Esophagus mucosa (tissue), 1 donor: Measurements from ENCODE around the gene FARP1. TPM values are rescaled to one million over a fixed set of nuclear protein-coding genes. Genes with fewer than 3 reads are reported as not detected.
A peak's percentile ranks its signal among the peaks of the same experiment; 100 is the strongest.

Source experiments
- ATAC-seq: fragments of 200-7000 bp; cut with Tn5 transposase; one replicate; pipeline ENCODE4 v1.9.1; 2020
- total RNA-seq: library from RNA; stranded (reverse); gene quantifications from one replicate; pipeline ENCODE4 v1.2.4, GENCODE V29; 2023
- donor health status: DM: yes; HTN: yes; CAD: no.

FARP1 gene
- total RNA-seq, 1 donor from 2014 or later: 6.2 TPM

DNA sequence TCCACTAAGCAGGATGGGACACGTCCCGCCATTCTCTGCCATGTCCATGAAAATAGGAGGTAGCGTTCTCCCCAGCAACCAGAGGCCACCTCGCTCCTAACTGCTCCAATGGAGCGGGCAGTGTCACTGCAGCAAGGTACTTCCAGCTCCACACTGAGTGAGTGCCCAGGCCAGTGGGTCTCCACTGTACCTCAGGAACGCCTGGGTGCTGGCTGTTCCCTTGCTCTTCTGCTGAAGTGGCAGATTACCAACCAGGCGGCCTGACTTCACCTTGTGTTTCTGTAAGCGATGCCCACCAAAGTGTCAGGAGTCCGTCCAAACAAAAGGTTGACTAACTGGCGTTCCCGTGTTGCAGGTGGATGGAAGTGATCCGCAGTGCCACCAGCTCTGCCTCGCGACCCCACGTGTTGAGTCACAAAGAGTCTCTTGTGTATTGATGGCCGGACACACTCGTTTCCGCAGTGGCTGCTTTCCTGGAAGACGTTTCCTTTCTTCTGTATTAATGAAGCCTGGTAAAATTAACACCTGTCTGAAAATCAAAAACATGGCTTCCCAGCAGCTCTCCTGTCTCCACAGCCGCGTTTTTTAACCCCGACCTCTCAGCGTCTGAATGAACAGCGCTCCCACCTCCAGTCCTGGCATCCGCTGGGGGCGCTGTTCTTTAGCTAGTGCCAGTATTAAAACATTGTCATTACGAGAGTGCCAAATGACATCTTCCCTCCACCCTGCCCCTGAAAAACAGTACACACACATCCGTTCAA is 305.2 kb downstream of the FARP1 start:
- ATAC-seq: no peak

GRCh38 chr13:98448642-98448928 is 305.7 kb downstream of the FARP1 start:
- ATAC-seq: no peak

- no peak for ATAC-seq
Measured at GRCh38 chr13:98449273-98449672, 306.4 kb downstream of the FARP1 start.

- ATAC-seq: no peak
Measured at GRCh38 chr13:98450026-98450425, 307.1 kb downstream of the FARP1 start.

- ATAC-seq: no peak
Measured at GRCh38 chr13:98450539-98451111, 307.7 kb downstream of the FARP1 start.

DNA sequence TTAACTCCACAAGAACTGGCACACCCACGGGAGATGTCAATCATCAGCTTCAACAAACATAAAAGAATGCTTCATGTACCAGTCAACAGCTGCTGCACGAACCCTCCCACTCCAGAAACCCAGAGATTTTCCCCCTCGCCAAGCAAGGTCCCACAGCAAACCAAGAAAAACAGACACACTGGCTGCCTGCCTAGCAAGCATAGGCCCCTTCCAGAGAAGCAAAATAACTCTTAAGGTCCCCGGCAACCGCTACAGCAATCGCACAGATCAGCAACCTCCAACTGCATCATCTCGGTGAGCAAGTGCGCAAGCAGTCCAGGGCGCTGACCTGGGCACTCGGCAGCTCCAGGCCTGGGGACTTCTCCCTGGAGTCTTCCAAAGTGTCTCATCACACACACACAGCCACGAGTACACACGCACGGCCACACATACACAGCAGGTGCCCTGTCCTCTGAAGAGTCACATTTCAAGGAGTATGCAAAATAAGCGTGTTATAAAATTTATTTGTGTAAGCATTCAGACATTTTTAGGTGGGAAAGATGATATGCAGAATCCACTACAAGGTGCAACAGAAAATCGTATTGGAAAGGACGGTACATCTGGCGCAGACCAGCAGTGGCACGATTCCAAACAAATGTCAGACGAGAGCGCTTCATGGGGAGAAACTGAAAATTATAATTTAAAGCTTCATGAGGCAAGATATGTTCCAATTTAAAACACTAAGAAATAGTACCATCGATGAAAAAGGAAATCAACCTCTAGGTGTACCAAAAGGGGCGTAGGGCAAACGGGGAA is 309.0 kb downstream of the FARP1 start:
- no peak for ATAC-seq

- no peak for ATAC-seq
Measured at GRCh38 chr13:98452851-98453843, 310.3 kb downstream of the FARP1 start.

DNA sequence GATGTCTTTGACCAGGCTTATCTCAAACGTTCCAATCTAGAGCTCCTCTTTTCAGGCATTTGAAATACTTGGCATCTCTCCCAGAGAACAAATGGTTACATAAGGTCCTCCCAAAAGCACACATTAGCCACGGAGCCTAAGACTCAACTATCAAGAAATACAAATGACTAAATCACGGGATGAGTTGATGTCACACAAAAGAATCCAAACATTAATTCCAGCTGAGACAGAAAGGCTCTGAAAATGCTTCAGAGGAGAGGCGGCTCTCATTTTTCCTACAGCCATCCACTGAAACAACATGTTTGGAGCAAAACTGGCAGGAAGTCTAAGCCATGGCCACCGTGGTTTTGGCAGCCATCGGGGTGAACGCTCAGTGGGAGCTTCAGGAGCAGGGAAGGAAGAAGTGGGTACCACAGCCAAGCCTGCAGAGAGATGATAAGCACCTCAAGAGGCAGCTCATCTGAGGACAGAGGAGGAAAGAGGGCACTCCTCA is 311.5 kb downstream of the FARP1 start:
- peak; percentile 14 for ATAC-seq

GRCh38 chr13:98456413-98456845 is 313.5 kb downstream of the FARP1 start:
- ATAC-seq: no peak

DNA sequence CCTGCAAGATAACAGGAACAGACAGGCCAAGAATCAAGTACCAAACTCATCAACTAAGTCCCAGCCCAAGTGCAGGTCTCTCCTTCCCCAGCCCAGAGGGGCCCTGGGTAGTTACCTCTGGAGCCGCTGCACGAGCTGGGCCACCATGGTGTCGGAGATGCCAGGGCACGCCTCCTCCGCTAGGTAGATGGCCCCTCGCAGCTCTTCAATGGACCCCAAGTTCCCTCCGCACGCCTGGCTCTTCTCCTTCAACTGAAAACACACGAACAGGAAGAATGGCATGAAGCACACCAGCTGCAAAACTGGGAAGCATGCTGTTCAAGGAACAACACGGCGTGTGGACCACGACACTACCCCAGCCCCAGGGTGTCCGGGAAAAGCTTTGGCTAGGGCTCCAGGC is 314.2 kb downstream of the FARP1 start:
- ATAC-seq: no peak

DNA sequence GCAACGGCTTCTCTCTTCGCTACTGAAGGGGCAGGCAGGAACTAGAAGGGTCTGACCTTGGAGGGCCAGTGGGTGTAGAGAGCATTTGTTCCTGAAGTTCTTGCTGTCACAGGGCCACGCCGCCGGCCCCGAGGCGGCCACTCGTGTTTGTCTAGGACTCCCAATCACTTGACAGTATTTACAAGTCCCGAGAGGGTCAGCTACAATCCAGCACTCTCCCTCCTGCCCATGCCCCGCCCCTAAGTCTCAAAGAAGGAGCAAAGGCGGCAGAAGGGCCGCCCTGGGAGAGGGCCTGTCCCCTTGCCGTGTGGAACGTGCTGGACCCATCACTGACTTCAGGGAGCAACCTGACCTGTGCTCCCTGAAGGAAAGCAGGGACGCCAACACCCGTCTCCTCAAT is 315.5 kb downstream of the FARP1 start:
- ATAC-seq: no peak

DNA sequence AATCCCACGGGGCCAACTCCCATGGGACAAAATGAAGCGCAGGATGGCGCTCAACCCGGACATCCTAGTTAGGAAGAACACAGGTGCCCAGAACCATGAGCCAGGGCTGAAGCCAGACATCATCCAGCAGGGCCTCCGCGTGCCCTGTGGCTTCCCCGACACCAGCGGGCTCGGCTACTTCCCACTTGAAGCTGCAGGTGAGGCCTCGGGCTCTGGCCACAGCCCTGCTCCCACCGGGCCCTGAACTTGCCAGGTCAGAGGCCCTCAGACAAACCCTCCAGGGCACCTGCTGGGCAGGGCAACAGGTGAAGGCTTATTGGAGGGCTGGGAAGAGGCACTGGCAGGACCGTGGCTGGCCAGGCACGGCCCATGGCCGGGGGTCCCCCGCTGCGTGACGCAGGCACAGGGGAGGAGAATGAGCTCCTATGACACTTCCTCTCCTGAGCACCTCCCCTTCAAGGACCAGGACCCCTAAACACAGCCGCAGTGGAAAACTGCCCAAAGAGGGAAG is 316.3 kb downstream of the FARP1 start:
- no peak for ATAC-seq

GRCh38 chr13:98459721-98460370 is 317.0 kb downstream of the FARP1 start:
- ATAC-seq: no peak

DNA sequence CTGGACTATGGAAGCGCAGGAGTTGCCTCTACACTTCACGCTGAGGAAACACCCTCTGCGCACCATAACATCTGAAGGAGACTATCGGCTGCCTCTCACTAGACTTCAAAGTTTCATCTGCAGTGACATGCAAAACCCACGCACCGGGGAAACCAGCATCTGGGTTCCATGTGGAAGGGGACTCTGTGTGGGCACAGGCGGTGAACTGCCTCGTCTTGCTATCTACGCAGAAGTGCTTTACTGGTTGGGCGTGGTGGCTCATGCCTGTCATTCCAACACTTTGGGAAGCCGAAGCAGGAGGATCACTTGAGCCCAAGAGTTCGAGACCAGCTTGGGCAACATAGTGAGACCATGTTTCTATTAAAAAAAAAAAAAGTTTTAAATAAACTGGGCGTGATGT is 317.6 kb downstream of the FARP1 start:
- no peak for ATAC-seq

DNA sequence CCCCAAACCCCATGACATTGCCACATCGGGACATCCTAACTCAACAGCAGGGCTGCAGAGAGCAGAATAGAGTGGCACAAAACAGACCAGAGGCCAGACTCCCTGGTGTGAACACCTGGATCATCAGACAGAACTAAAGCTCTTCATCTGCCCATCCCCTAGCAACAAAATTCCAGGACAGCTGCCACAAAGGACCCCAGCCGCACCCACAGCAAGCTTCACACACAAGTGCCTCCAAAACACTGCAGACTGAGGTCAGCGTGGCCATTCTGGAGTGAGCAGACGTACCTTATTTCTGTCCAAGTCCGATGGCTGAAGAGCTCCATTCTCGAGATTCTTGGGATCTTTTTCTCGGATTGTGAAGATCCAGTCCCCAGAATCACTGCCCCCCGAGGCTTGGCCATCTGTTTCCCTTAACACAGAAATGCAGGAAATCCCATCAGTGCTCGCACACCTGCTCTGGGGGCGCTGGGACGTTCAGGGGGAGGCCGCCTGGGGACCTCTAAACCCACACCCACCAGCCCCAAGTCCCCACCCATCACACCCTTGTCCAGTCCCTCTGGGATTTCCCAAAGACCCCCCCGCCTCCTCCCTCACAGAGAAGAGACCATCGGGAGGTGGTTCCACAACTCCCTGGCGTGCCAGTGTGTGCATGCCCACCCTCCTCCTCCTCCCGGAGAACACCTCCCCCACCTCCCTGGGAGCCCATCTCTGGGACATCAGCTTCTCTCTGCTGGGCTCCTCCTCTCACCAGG is 318.8 kb downstream of the FARP1 start:
- no peak for ATAC-seq

DNA sequence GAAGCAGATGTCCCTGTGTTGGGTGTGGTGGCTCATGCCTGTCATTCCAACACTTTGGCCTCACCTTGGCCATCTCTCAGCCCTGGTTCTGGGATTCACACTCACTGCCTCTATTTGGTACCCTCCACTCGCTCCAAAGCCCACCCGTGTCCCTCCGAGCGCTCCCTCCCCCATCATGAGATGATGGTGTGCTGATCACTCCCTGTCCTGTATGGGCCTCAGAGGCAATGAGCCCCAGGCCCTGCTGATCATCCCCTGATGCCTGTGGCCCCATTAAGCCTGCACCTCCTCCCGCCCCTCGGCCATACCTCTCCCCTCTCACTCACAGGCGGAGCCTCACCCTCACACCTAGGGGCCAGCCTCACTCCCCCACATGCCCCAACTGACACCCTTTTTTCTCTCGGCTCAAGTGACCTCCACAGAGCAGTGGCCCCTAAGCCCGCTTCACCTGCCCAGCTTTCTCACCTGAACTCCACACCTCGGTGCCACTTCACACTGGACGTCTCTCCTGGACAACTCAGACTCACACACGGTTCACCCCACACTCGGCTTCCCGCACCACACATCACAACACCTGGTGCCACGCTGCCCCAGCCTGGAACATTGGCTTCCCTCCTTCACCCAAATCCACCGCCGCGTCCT is 319.5 kb downstream of the FARP1 start:
- ATAC-seq: no peak

DNA sequence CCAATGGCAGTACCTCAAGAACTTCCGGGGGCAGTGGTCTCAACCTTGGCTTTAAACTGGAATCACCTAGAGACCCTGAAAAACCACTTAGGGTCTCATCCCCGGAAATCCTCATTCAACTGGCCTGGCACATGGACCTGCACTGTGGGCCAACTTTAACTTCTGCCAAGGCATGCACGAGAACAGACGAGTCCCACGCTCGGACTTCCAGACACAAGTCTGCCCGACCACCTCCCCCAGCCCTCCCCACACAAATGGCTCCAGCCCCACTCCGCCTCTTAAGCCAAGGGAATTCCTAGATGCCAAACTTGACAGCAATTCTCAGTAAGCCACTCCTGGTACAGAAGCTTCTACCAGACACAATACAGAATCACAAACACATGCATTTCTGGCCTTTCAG is 320.1 kb downstream of the FARP1 start:
- ATAC-seq: no peak

- peak; percentile 71 for ATAC-seq
Measured at GRCh38 chr13:98466634-98467236, 323.8 kb downstream of the FARP1 start.

- no peak for ATAC-seq
Measured at GRCh38 chr13:98467263-98467985, 324.5 kb downstream of the FARP1 start.
